Thyroid gland (tissue), 4 donors: ENCODE results near the gene LYPD6. TPM values are rescaled to one million over a fixed set of nuclear protein-coding genes. Genes with fewer than 3 reads are reported as not detected.

ENCODE experiments used
- DNase-seq, 2 donors: peaks; one replicate each; pipeline ENCODE4 v3.0.0-alpha.2; 2019
- H3K27ac ChIP-seq, 3 donors: fragments of 200-600 bp; sonication (generic); 1 replicate in 2 of 3; 2 replicates in 1 of 3; pipeline ENCODE4 v1.5.1; 2016 to 2019; ENCODE audit warnings: mild to moderate bottlenecking in 1 of 3, moderate library complexity in 1 of 3
- H3K27me3 ChIP-seq: fragments of 200-600 bp; sonication (generic); one replicate; pipeline ENCODE4 v1.5.1; 2019
- H3K36me3 ChIP-seq, 2 donors: fragments of 200-600 bp; sonication (generic); one replicate each; pipeline ENCODE4 v1.5.1; 2016 to 2019
- H3K4me1 ChIP-seq, 2 donors: fragments of 200-600 bp; sonication (generic); one replicate each; pipeline ENCODE4 v1.5.1; 2017 to 2019
- H3K4me3 ChIP-seq, 3 donors: fragments of 200-600 bp; sonication (generic); replicated peaks in 1 of 3; 1 replicate in 2 of 3; 2 replicates in 1 of 3; pipeline ENCODE4 v1.5.1; 2016; ENCODE audit warnings: mild to moderate bottlenecking in 1 of 3
- H3K9me3 ChIP-seq: fragments of 200-600 bp; sonication (generic); one replicate; pipeline ENCODE4 v1.5.1; 2017
- POLR2A ChIP-seq, 2 donors: fragments of 450-650 bp; IDR thresholded peaks; one replicate each; pipeline ENCODE4 v1.6.1; 2017; ENCODE audit warnings: antibody characterized with exemption in 2 of 2, mild to moderate bottlenecking in 2 of 2, moderate library complexity in 1 of 2
- WGBS, 2 donors: methylation state at CpG; one replicate each; pipeline ENCODE4 v1.1.5; 2017; 5-methylcytosine and 5-hydroxymethylcytosine counted together
- intact Hi-C: fragments of 100-400 bp; cut with DNase I; formaldehyde crosslinking; loops from one replicate; pipeline ENCODE4 v1.15.1; 2023
- total RNA-seq, 4 donors: library from RNA; depleted of rRNA; stranded (reverse); fragments of >200 nt; gene quantifications; one replicate each; pipeline ENCODE4 v1.2.3, GENCODE V29; 2016
- TF ChIP-seq, protein P1 (sequence below), 6 experiments: fragments of 200-600 bp in 3 of 6; fragments of 450-650 bp in 3 of 6; sonication (generic) in 3 of 6; IDR thresholded peaks; one replicate each; pipeline ENCODE4 v1.5.1; 2016 to 2019; ENCODE audit warnings: antibody characterized with exemption in 6 of 6, mild to moderate bottlenecking in 2 of 6, inconsistent platforms in 1 of 6, moderate library complexity in 1 of 6

Gene LYPD6
- total RNA-seq, 4 donors from 2014 or later, result 0.33 to 1.5 (median 1.4) TPM

- Histone ChIP-seq H3K4me1 (no peaks in the 10 kb centered on the region), H3K9me3 (no peaks in the 10 kb centered on the region), H3K27ac (no peak overlapping the region), H3K36me3 (no peaks in the 10 kb centered on the region), H3K4me3 (no peak overlapping the region), H3K27me3 (no peaks in the 10 kb centered on the region)
- intact Hi-C loops, result no loop called here
- DNase-seq, result no peak
- 88 to 90% methylated on average over 4 of the region's 4 CpGs for WGBS, 2 donors
- no peak for TF ChIP-seq POLR2A (IDR thresholded peaks at IDR 0.05)
- TF ChIP-seq, protein P1, sequence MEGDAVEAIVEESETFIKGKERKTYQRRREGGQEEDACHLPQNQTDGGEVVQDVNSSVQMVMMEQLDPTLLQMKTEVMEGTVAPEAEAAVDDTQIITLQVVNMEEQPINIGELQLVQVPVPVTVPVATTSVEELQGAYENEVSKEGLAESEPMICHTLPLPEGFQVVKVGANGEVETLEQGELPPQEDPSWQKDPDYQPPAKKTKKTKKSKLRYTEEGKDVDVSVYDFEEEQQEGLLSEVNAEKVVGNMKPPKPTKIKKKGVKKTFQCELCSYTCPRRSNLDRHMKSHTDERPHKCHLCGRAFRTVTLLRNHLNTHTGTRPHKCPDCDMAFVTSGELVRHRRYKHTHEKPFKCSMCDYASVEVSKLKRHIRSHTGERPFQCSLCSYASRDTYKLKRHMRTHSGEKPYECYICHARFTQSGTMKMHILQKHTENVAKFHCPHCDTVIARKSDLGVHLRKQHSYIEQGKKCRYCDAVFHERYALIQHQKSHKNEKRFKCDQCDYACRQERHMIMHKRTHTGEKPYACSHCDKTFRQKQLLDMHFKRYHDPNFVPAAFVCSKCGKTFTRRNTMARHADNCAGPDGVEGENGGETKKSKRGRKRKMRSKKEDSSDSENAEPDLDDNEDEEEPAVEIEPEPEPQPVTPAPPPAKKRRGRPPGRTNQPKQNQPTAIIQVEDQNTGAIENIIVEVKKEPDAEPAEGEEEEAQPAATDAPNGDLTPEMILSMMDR (IDR thresholded peaks at IDR 0.05), result no peak
Observed at GRCh38 chr2:149442346-149442745, 112.0 kb downstream of the LYPD6 start.

DNA sequence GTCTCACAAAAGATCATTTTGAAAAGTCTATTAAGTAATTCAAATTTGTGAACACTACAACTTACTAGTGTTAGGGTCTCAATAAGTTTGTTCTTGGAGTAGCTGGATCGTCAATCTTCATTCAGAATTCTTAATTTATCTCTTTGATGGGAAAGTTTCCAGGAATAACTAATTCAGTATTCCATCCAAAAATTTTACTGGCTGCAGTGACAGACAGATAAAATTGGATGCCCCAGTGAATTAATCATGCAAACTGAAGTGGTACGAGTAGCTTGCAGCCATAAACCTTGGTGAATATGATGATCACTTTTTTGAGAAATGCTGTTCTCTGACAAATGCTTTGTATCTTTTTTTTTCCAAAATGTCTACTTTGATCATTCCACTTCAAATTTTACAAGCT lies 112.8 kb downstream of the LYPD6 start:
- H3K36me3 ChIP-seq, result no peaks in the 10 kb centered on the region
- no peaks in the 10 kb centered on the region for H3K27me3 ChIP-seq
- no peaks in the 10 kb centered on the region for H3K4me1 ChIP-seq
- intact Hi-C loops, result no loop called here
- no peak overlapping the region for H3K27ac ChIP-seq
- no peak for DNase-seq
- H3K4me3 ChIP-seq, result no peak overlapping the region
- WGBS, 2 donors, result 84 to 86% methylated on average over 2 of the region's 2 CpGs
- no peaks in the 10 kb centered on the region for H3K9me3 ChIP-seq
- no peak for TF ChIP-seq POLR2A (IDR thresholded peaks at IDR 0.05)
- TF ChIP-seq, protein P1 (IDR thresholded peaks at IDR 0.05), result no peak

GRCh38 chr2:149446748-149447147 lies 116.4 kb downstream of the LYPD6 start:
- H3K9me3 ChIP-seq, result no peaks in the 10 kb centered on the region
- DNase-seq, result no peak
- no peak for TF ChIP-seq POLR2A (IDR thresholded peaks at IDR 0.05)
- TF ChIP-seq, protein P1 (IDR thresholded peaks at IDR 0.05), result no peak
- intact Hi-C loops, result no loop called here
- no peak overlapping the region for H3K27ac ChIP-seq
- H3K4me1 ChIP-seq, result no peaks in the 10 kb centered on the region
- H3K27me3 ChIP-seq, result no peaks in the 10 kb centered on the region
- 95 to 97% methylated on average over 3 of the region's 3 CpGs for WGBS, 2 donors
- H3K36me3 ChIP-seq, result no peaks in the 10 kb centered on the region
- H3K4me3 ChIP-seq, result no peak overlapping the region

DNA sequence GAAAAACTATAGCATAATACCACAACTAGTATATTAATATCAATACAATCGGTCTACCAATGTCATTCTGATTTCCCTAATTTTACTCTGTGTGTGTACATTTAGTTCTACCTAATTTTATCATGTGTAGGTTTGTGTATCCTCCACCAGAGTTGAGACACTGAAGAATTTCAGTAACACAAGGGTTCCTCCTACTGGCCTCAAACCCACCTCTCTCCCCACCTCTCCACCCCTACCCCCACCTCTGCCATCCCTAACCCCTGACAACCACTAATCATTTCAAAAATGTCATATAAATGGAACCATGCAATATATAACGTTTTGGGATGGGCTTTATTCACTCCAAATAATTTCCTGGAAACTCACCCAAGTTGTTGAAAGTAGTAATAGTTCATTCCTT lies 117.9 kb downstream of the LYPD6 start:
- Histone ChIP-seq H3K9me3 (no peaks in the 10 kb centered on the region), H3K36me3 (no peaks in the 10 kb centered on the region), H3K27me3 (no peaks in the 10 kb centered on the region), H3K4me3 (no peak overlapping the region), H3K27ac (no peak overlapping the region), H3K4me1 (no peaks in the 10 kb centered on the region)
- intact Hi-C loops, result no loop called here
- DNase-seq, result no peak
- 81 to 86% methylated on average over 2 of the region's 2 CpGs for WGBS, 2 donors
- no peak for TF ChIP-seq POLR2A (IDR thresholded peaks at IDR 0.05)
- TF ChIP-seq, protein P1 (IDR thresholded peaks at IDR 0.05), result no peak

- TF ChIP-seq, protein P1 (IDR thresholded peaks at IDR 0.05), result no peak
- TF ChIP-seq POLR2A (IDR thresholded peaks at IDR 0.05), result no peak
- no peak for DNase-seq
- Histone ChIP-seq H3K4me3 (no peak overlapping the region), H3K27ac (no peak overlapping the region), H3K9me3 (no peaks in the 10 kb centered on the region), H3K27me3 (no peaks in the 10 kb centered on the region), H3K4me1 (no peaks in the 10 kb centered on the region), H3K36me3 (no peaks in the 10 kb centered on the region)
- intact Hi-C loops, result no loop called here
- 74 to 92% methylated on average over 5 of the region's 5 CpGs for WGBS, 2 donors
Observed at GRCh38 chr2:149449017-149449416, 118.6 kb downstream of the LYPD6 start.
